GM21576 (cell line): ENCODE results near the gene CLDND2.
"Not testable (repeated sequence)": the region's sequence is repeated elsewhere in the genome, so short reads cannot be mapped to it uniquely, and the experiment has no call there.

ENCODE experiments used
- ATAC-seq: cut with Tn5 transposase; IDR thresholded peaks from one replicate; pipeline ENCODE4 v1.9.1; 2021; ENCODE audit warnings: mild to moderate bottlenecking, moderate library complexity; ENCODE audit not compliant: unreplicated experiment

Gene CLDND2

DNA sequence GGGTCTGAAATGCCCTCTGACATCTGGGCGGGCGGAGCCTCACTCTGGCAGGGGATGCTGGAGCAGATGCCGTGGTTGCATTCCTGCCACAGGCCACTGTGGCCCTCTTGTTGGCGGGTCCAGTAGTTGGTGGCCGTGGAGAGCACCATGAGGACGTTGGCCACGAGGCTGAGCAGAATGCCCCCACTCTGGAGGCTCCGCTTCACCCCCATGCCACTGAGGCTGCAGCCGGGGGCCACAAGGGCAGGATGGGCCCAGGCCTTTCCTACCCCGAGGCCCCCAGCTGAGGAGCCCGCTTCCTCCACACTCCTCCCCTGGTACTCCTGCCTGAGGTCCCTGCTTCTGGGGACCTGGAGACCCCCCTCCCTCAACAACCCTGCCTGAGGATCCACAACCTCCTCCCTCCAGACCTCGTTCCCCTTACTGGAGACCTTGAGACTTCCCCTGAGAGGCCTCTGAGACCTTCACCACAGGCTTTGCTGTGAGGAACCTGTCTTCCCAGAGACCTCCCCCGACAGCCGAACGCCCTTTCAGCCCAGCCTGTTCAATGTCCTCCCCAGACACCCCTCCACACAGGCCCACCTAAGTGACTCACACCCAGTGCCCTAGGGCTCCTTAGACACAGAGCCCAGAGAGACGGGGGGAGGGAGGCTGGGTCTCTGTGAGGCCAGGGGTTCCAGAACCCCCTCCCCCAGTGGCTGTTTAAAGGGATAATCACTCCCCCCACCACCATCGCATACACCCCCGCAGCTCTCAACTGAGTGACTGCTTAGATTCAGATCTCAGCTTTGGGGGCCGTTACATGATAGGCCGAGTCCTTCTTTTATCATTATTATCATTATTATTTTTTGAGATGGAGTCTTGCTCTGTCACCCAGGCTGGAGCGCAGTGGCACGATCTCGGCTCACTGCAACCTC is at the start of gene CLDND2:
Gene CLDND2 (minus strand): TSS at position 638 of the 917 bp plus-strand sequence. CDS start 426 bp downstream, at position 212.
- no peak for ATAC-seq

GRCh38 chr19:51417810-51418157 is 49.0 kb upstream of the CLDND2 start:
- no peak for ATAC-seq

- peak; percentile 59 for ATAC-seq
These were observed 48.5 kb upstream of the CLDND2 start, which contains the start of gene SIGLEC10 for GRCh38 chr19:51417107-51417809. Gene SIGLEC10, minus strand, starts transcription at chr19:51417642. Its CDS starts 61 bp downstream, at chr19:51417581.

DNA sequence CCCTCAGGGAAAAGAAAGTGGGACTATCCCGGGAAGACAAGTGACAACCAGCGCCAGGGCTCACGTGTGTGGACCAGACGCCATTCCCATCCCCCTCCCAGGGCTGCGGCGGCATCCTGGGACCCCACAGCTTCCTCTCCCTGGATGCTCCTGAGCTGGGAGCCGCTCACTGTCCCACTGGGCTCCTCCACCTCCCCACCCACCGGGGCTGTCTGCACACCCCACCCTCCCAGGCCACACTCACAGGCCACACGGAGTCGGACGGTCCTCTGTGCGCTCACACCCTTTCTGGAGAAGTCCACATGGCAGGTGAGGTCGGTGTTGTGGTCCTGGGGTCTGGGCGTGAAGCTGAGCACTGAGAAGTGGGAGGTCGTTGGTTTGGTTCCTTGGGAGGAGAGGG is 47.6 kb upstream of the CLDND2 start:
- ATAC-seq, result not testable (repeated sequence)

DNA sequence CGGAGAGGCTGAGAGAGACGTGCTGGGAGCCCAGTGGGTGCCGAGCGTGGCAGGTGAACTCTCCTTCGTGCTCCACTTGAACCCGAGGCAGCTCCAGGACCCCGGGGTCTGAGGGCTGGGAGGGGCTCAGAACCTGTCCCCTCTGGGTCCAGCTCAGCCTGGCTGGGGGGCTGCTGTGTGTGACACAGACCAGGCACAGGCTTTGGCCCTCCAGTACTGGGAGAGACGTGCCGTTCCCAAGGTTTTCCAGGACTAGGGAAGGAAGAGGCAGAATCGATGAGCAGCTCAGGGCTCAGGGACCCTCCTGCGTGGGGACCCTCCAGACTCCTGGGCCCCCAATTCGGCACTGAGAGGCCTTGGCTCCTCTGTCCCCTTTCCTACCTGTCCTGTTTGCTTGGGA is 46.4 kb upstream of the CLDND2 start:
- ATAC-seq, result no peak

DNA sequence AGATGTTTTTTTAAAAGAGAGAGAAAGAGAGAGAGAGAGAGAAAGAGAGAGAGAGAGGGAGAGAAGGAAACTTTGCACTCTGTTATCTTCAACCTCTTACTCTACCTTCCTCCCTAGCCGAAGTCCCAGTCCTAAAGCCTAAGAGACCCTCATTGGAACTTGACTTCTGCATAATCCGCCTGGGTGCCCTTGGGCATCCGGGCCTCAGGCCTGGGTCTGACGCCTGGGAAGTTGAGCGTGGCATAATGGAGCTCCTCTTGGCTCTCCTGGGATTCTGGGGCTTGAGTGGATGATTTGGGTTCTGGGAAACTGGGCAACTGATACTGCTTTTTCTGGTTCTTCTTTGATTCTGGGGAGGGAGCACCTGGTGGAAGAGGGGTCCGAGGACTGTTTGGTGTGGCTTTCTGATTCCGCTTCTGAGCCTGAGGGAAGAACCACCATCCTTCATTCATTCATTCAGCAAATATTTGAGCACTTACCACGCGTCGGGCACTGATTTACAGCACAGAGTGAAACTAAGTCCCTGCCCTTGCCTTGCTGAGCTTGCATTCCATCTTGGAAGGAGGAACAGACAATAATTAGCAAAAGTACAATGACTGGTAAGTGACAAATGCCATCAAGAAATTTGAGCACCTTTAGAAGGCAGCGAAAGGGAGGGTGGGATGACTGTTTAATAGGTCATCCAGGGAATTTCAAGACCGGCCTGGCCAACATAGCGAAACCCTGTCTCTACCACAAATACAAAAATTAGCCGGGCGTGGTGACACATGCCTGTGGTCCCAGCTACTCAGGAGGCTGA is 42.3 kb upstream of the CLDND2 start:
- ATAC-seq, result no peak

GRCh38 chr19:51407511-51408131 is 38.8 kb upstream of the CLDND2 start:
- no peak for ATAC-seq

DNA sequence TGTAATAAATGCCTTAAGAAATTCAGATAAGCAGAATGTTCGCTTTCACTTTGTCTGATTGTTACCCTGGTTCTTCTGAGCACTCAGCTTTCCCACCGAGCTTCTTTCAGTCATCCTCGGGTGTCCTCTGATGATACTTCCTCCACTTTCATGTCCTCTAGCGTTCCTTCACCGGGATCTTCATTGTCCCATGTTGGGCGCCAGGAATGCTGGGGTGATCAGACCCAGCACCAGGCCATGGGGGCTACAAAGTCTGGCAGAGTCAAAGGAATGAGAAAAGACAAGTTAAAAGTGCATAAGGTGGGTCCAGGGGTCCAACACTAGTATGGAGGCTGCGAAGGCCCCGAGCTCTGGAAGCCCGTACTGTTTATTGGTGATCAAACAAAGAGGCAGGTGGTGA is 33.3 kb upstream of the CLDND2 start:
- no peak for ATAC-seq

- ATAC-seq, result not testable (repeated sequence)
These were observed 31.1 kb upstream of the CLDND2 start for GRCh38 chr19:51399936-51400335.

GRCh38 chr19:51399231-51399630 is 30.4 kb upstream of the CLDND2 start:
- no peak for ATAC-seq

- ATAC-seq, result no peak
These were observed 29.4 kb upstream of the CLDND2 start for GRCh38 chr19:51398096-51398704.

GRCh38 chr19:51397453-51397852 is 28.6 kb upstream of the CLDND2 start:
- not testable (repeated sequence) for ATAC-seq

DNA sequence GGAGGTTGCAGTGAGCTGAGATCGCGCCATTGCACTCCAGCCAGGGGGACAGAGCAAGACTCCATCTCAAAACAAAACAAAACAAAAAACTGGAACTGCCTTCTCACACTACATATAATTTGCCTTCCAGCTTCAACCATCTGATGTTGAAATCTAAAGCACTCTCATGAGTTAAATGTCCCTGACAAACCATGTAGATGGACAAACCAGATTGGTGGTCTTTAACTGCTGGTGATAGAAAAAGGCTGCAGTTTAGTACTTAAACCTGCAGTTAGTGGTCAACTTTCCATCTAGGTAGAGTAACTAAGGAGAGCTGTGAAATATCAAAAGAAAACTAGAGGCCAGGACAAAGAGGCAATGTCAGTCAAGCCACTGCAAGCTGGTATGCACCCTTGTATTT is 27.4 kb upstream of the CLDND2 start:
- no peak for ATAC-seq

- peak; percentile 79 for ATAC-seq
These were observed 25.4 kb upstream of the CLDND2 start for GRCh38 chr19:51394050-51394836.

DNA sequence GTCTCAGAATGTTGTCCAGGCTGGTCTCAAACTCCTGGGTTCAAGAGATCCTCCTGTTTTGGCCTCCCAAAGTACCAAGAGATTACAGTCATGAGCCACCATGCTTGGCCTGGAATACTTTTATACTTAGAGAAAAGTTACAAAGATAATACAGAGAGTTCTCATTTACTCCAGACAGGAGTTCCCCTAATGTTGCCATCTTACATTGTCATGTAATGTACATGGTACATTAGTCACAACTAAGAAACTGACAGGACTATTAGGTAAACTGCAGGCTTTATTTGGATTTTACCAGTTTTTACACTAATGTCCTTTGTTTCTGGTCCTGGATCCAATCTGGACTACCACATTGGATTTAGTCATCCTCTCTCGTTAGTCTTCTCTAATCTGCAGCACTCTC is 23.9 kb upstream of the CLDND2 start:
- ATAC-seq, result no peak

DNA sequence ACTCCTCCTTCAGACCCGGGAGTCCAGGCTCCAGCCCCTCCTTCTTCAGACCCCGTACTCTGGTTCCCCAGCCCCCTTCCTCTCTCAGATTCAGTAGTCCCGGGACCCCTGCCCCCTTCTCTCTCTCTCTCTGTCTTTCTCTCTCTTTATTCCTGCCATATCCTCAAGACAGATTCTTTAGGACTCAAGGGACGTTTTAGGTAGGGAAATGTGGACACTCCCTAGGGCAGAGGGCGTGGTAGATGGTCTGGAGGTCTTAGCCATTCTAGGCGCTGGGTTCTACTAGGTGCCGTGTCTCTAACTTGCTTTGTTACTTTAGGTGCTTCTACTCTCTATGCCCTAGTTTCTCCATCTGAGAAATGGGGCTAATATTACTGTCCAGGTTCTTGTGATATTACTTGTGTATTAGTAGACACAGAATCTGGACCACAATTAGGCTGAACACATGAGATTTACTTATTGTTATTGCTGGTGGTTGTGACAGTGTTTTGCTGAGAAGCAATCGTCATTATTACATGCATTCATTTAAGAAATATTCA is 22.3 kb upstream of the CLDND2 start:
- no peak for ATAC-seq

DNA sequence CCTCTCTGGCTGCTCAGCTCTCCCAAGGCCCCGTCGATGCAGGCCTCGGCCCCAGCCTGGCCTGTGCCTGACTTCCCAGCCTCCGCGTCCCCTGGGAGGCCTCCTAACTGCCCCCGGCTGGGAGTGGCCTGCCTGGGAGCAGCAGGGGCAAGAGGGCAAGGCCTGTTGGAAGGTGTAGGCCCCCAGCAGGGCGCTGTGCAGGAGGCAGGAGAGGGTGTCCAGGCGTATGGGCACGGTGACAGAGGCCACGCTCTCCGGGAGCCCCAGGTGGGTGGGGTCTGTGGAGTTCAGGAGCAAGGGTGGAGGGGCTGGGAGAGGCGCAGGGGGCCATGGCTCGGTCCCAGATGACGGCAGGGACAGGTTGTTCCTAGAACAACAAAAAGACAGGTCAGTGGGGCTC is 20.3 kb upstream of the CLDND2 start:
- no peak for ATAC-seq

DNA sequence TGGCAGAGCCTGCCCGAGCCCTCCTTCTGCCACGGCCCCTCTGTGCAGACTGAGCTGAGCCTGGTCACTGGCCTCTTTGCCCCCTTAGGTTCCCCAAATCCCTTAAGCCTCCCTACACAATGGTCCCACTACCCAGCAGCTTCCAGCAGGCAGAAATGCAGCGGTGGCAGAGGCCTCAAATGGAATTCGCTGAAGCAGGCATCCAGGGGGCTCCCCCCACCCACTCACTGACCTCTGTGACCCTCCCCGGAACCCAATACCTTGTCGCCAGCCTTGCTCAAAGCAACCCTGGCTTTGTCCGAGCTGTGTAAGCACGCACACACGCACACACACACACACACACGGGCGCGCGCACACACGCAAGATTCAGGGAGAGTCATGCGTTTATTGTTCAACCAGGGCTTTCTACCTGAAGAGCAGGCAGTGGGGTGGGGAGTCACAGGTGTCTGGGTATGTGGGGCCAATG is 19.2 kb upstream of the CLDND2 start, which contains the start of gene LIM2:
Gene LIM2 (minus strand): TSS at position 51 of the 466 bp plus-strand sequence. CDS start 531 bp downstream, outside the sequence.
- ATAC-seq, result no peak
